GM18951 (cell line): ENCODE results near the gene PHC2.

Experiments used
- POLR2A ChIP-seq: IDR thresholded peaks from 4 replicates; pipeline ENCODE4 v1.6.1; 2011; ENCODE audit warnings: mild to moderate bottlenecking; ENCODE audit not compliant: insufficient read length, insufficient read depth; ENCODE audit errors: extremely low read depth
- in situ Hi-C: fragments of 300-500 bp; cut with MboI; formaldehyde crosslinking; loops from one replicate; pipeline ENCODE4 v1.12.0; 2022; ENCODE audit warnings: low sequenced_read_pairs, mixed read lengths, inconsistent platforms; ENCODE audit not compliant: unreplicated experiment

PHC2 gene

GRCh38 chr1:33373606-33374005 lies 57.3 kb downstream of the PHC2 start:
- in situ Hi-C loops: no loop called here
- TF ChIP-seq POLR2A: no peak

- TF ChIP-seq POLR2A: no peak
- in situ Hi-C loops: no loop called here
Observed at GRCh38 chr1:33372677-33373076, 58.2 kb downstream of the PHC2 start.

GRCh38 chr1:33372162-33372561 lies 58.7 kb downstream of the PHC2 start:
- in situ Hi-C loops: no loop called here
- TF ChIP-seq POLR2A: no peak

GRCh38 chr1:33371334-33371733 lies 59.6 kb downstream of the PHC2 start:
- no peak for TF ChIP-seq POLR2A
- in situ Hi-C loops: no loop called here

GRCh38 chr1:33370827-33371226 lies 60.1 kb downstream of the PHC2 start:
- in situ Hi-C loops: no loop called here
- TF ChIP-seq POLR2A: no peak

- in situ Hi-C loops: no loop called here
- no peak for TF ChIP-seq POLR2A
Observed at GRCh38 chr1:33370301-33370700, 60.6 kb downstream of the PHC2 start.

- in situ Hi-C loops: loop anchor here (10.0 kb wide), 1 partner anchor 105 kb away; the partner anchor contains the start of gene ZSCAN20
- TF ChIP-seq POLR2A: no peak
Observed at GRCh38 chr1:33369764-33370163, 61.1 kb downstream of the PHC2 start.

- in situ Hi-C loops: loop anchor here (10.0 kb wide), 1 partner anchor 106 kb away; the partner anchor contains the start of gene ZSCAN20
- TF ChIP-seq POLR2A: no peak
Observed at GRCh38 chr1:33369081-33369480, 61.8 kb downstream of the PHC2 start.

- no peak for TF ChIP-seq POLR2A
- in situ Hi-C loops: loop anchor here (10.0 kb wide), 1 partner anchor 106 kb away; the partner anchor contains the start of gene ZSCAN20
Observed at GRCh38 chr1:33368431-33368830, 62.5 kb downstream of the PHC2 start.

GRCh38 chr1:33367485-33368405 lies 63.1 kb downstream of the PHC2 start:
- in situ Hi-C loops: loop anchor here (10.0 kb wide), 1 partner anchor 107 kb away; the partner anchor contains the start of gene ZSCAN20
- TF ChIP-seq POLR2A: no peak

- TF ChIP-seq POLR2A: no peak
Observed at GRCh38 chr1:33366762-33367484, 64.0 kb downstream of the PHC2 start.

GRCh38 chr1:33365560-33365997 lies 65.3 kb downstream of the PHC2 start:
- in situ Hi-C loops: loop anchor here (10.0 kb wide), 1 partner anchor 109 kb away; the partner anchor contains the start of gene ZSCAN20
- no peak for TF ChIP-seq POLR2A

More at GRCh38 chr1:33366762-33367484, 64.0 kb downstream of the PHC2 start:
- in situ Hi-C loops: loop anchor here (10.0 kb wide), 1 partner anchor 108 kb away; the partner anchor contains the start of gene ZSCAN20

GRCh38 chr1:33364565-33364918 lies 66.4 kb downstream of the PHC2 start:
- in situ Hi-C loops: loop anchor here (10.0 kb wide), 1 partner anchor 110 kb away; the partner anchor contains the start of gene ZSCAN20
- no peak for TF ChIP-seq POLR2A

GRCh38 chr1:33363470-33363861 lies 67.4 kb downstream of the PHC2 start:
- no peak for TF ChIP-seq POLR2A
- in situ Hi-C loops: loop anchor here (10.0 kb wide), 1 partner anchor 111 kb away; the partner anchor contains the start of gene ZSCAN20
